ENCODE data around the gene SLC9A5.
A peak's percentile ranks its signal among the peaks of the same experiment; 100 is the strongest.

The SLC9A5 gene

DNA sequence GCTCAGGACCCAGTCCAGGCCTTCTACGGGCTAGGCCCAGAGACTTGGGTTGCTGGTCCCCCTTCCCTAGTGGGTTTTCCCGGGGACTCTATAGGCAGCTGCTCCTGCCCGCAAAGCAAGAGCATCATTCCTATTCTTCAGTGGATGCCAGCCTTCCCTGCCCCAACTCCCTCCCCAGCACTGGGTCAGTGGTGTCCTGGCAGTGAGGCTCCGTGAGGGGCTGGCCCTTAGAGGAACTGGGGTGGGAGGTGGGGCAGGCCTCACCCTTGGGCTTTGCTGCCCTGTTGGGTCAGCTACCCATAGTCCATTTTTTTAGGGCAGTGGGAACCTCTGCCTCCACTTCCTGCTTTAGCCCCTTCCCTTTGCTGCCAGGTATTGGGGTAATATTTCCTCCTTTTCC is 22.7 kb downstream of the SLC9A5 start:
- TF ChIP-seq L3MBTL2 (conservative IDR thresholded peaks at IDR 0.05) (no peak), FOXA1 (IDR thresholded peaks at IDR 0.05) (no peak), SP1 (IDR thresholded peaks at IDR 0.05) (no peak), LEF1 (IDR thresholded peaks at IDR 0.05; ENCODE audit: borderline replicate concordance) (no peak), FOXM1 (IDR thresholded peaks at IDR 0.05; ENCODE audit: borderline replicate concordance) (no peak), ARNT (IDR thresholded peaks at IDR 0.05) (no peak), FOXK2 (IDR thresholded peaks at IDR 0.05) (no peak), CTBP1 (IDR thresholded peaks at IDR 0.05; ENCODE audit: borderline replicate concordance) (no peak), NFRKB (IDR thresholded peaks at IDR 0.05) (no peak), HDGF (IDR thresholded peaks at IDR 0.05; ENCODE audit: borderline replicate concordance) (no peak)
- TF ChIP-seq, protein P1, sequence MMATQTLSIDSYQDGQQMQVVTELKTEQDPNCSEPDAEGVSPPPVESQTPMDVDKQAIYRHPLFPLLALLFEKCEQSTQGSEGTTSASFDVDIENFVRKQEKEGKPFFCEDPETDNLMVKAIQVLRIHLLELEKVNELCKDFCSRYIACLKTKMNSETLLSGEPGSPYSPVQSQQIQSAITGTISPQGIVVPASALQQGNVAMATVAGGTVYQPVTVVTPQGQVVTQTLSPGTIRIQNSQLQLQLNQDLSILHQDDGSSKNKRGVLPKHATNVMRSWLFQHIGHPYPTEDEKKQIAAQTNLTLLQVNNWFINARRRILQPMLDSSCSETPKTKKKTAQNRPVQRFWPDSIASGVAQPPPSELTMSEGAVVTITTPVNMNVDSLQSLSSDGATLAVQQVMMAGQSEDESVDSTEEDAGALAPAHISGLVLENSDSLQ (IDR thresholded peaks at IDR 0.05) = no peak
- no peak for DNase-seq (ENCODE audit: extremely low spot score)
- CTCF ChIA-PET = interaction anchor here (0.8 kb wide), 1 partner anchor 11 kb away, joined by 3 read pairs; no protein-coding TSS in a partner anchor
- POLR2A ChIA-PET = interaction anchor here (1.1 kb wide), 1 partner anchor 12 kb away, joined by 3 read pairs; no protein-coding TSS in a partner anchor

DNA sequence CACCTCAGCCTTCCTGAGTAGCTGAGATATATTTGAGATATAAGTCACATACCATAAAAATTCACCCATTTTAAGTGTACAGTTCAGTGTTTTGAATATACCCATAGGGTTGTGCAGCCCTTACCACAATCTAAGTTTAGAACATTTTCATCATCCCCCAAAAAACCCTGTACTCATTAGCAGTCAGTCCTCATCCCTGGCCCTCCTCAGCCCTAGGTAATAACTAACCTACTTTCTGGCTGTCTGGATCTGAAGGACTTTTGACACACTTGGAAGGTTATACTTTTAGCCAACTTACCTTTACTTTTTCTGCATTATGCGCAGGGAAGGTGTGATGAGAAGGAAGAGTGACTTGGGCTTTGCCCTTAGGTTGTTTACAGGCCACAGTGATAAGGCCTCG is 26.5 kb downstream of the SLC9A5 start:
- no peak for DNase-seq (ENCODE audit: extremely low spot score)
- CTCF ChIA-PET = no interaction called here
- POLR2A ChIA-PET = no interaction called here
- TF ChIP-seq NFRKB (IDR thresholded peaks at IDR 0.05) = no peak
- no peak for TF ChIP-seq HDGF (IDR thresholded peaks at IDR 0.05; ENCODE audit: borderline replicate concordance)
- no peak for TF ChIP-seq SUZ12 (IDR thresholded peaks at IDR 0.05)
- TF ChIP-seq ARNT (IDR thresholded peaks at IDR 0.05) = no peak

DNA sequence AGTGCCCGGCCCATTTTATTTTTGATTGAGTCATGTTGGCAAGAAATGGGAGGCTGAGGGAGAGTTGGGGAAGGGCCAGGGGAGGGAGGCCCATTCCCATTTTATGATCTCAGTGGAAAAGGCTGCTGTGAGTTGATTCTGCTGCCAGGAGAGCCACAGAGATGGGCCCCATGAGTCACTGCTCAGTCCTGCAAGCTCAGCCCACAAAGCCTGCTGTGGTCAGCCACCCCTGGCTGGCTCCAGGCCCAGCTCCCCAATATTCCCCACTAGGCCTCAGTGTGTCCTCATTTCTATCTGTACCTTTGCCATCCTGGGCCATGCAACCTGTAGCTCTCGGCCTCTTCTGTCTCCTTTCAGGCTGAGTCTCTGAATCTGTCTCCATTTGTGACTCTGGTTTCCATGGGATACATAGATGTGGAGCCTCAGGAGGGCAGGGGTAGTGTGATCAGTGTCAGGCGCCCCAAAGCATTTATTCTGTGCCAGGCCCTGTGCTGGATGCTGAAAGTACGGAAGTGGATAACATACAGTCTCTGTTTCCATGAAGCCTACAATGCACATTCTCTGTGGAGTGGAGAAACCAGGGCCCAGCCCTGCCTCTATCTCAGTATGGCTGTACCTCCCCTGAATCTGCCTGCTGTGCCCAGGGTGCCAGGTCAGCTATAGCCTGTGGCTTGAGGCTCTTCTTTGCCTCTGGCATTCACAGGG is 28.7 kb downstream of the SLC9A5 start:
- POLR2A ChIA-PET = interaction anchor here (1.2 kb wide), 1 partner anchor 9 kb away, joined by 3 read pairs; no protein-coding TSS in a partner anchor
- DNase-seq (ENCODE audit: extremely low spot score) = no peak
- CTCF ChIA-PET = interaction anchor here (1.5 kb wide), 1 partner anchor 17 kb away, joined by 4 read pairs; no protein-coding TSS in a partner anchor
- TF ChIP-seq BHLHE40 (IDR thresholded peaks at IDR 0.05; ENCODE audit: borderline replicate concordance) (no peak), TARDBP (IDR thresholded peaks at IDR 0.05) (no peak), CTBP1 (IDR thresholded peaks at IDR 0.05; ENCODE audit: borderline replicate concordance) (no peak), ARNT (IDR thresholded peaks at IDR 0.05) (no peak), ZNF384 (IDR thresholded peaks at IDR 0.05) (no peak)
- TF ChIP-seq, protein P1 (IDR thresholded peaks at IDR 0.05) = no peak

DNA sequence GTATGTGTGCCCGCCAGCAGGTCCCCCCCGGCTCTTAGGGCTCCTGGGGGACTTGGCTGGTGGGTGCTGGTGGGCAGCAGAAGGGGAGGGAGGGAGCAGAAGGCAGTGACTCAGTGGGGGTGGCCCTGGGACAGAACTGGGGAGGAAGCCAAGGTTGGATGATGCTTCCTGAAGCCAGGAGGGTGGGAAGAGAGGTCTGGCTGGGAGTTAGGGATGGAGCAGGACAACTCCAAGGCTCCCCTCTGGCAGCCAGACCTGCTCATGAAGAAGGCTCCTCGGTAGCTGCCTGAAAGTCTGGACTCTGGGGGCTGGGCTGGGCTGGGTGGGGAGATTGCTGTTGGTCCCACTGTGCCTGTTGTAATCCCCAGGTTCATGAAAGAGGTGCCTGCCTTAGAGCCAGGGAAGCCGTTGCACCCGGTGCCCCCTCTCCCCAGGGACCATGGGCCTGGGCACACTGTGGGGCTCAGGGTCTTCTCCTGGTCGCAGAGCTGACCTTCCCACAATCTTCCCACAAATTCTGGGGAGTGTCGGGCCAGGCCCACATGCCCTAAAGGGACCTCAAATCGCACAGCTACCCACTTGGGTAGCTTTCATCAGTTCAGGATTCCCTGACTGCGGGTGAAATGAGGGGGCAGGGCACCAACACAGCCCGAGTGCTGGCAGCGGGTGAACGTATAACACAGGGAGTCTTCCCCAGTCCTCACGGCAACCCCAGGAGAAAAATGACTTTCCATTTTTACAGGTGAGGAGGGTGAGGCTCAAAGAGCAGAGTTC is 29.4 kb downstream of the SLC9A5 start:
- DNase-seq (ENCODE audit: extremely low spot score) = no peak
- TF ChIP-seq LEF1 (IDR thresholded peaks at IDR 0.05; ENCODE audit: borderline replicate concordance) = no peak
- no peak for TF ChIP-seq CTBP1 (IDR thresholded peaks at IDR 0.05; ENCODE audit: borderline replicate concordance)
- TF ChIP-seq, protein P1 (IDR thresholded peaks at IDR 0.05) = no peak
- no peak for TF ChIP-seq FOXA1 (IDR thresholded peaks at IDR 0.05)
- TF ChIP-seq SP1 (IDR thresholded peaks at IDR 0.05) = no peak
- TF ChIP-seq SUZ12 (IDR thresholded peaks at IDR 0.05) = no peak
- TF ChIP-seq FOXK2 (IDR thresholded peaks at IDR 0.05) = no peak
- no peak for TF ChIP-seq TARDBP (IDR thresholded peaks at IDR 0.05)
- TF ChIP-seq FOXM1 (IDR thresholded peaks at IDR 0.05; ENCODE audit: borderline replicate concordance) = no peak
- no peak for TF ChIP-seq HDGF (IDR thresholded peaks at IDR 0.05; ENCODE audit: borderline replicate concordance)
- TF ChIP-seq BHLHE40 (IDR thresholded peaks at IDR 0.05; ENCODE audit: borderline replicate concordance) = no peak
- no peak for TF ChIP-seq ARNT (IDR thresholded peaks at IDR 0.05)
- TF ChIP-seq ZNF384 (IDR thresholded peaks at IDR 0.05) = no peak
- TF ChIP-seq NFRKB (IDR thresholded peaks at IDR 0.05) = no peak
- TF ChIP-seq ELF4 (IDR thresholded peaks at IDR 0.05) = no peak
- ChIA-PET CTCF (interaction anchor here (0.9 to 1.5 kb wide), 5 partner anchors 13 to 139 kb away, joined by 3 to 5 read pairs (median 4); partner anchors contain the start of genes KCTD19, LRRC36 and ZDHHC1), POLR2A (interaction anchor here (0.6 to 1.3 kb wide), 4 partner anchors 10 to 60 kb away, joined by 3 read pairs; partner anchors contain the start of gene TMEM208)

DNA sequence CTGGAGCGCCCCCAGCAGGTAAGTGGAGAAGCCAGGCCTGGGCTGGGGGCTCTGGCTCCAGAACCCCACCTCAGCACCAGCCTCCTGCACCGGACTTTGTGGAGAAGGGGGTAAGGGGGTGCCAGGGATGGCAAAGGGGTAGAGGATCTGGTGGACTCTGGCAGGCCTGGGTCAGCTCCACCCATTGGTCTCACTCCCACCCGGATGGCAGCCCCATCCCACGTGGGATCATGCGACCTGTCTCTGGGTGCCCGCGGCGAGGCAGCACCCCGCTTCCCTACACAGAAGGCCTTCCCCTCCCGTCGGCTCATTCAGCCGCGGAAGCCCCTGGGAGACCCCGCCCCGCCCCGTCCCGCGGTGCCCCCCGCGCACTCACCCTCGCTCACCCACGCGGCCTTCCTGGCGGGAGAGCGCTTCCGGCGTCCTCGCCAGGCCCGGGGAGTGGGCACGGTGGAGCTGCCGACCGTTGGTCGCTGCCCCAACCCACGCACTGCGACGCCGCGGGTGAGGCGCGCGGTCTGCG is 30.1 kb downstream of the SLC9A5 start:
- DNase-seq (ENCODE audit: extremely low spot score) = peak; percentile 57
- CTCF ChIA-PET = interaction anchor here (0.9 to 1.4 kb wide), 4 partner anchors 12 to 138 kb away, joined by 3 to 5 read pairs (median 4); partner anchors contain the start of genes KCTD19, LRRC36 and ZDHHC1
- POLR2A ChIA-PET = interaction anchor here (0.6 to 1.3 kb wide), 4 partner anchors 11 to 59 kb away, joined by 3 read pairs; partner anchors contain the start of gene TMEM208
- no peak for TF ChIP-seq FOXA1 (IDR thresholded peaks at IDR 0.05)
- peak; percentile 47 for TF ChIP-seq L3MBTL2 (conservative IDR thresholded peaks at IDR 0.05)

Data from HEK293T (cell line).